ENCODE measurements around the gene TWF2.
A peak's percentile ranks its signal among the peaks of the same experiment; 100 is the strongest.

The TWF2 gene

GRCh38 chr3:52216585-52217408 is 22.2 kb downstream of the TWF2 start:
- TF ChIP-seq GATA2 (IDR thresholded peaks at IDR 0.05; ENCODE audit: low read depth, low read length) (0 out of 2 replicates have a peak, but pooled peaks have one; percentile 32), GATA3 (IDR thresholded peaks at IDR 0.05; ENCODE audit: low read depth, low read length) (no peak)

GRCh38 chr3:52215351-52215750 is 23.6 kb downstream of the TWF2 start:
- TF ChIP-seq GATA3 (IDR thresholded peaks at IDR 0.05; ENCODE audit: low read depth, low read length), result no peak
- no peak for TF ChIP-seq GATA2 (IDR thresholded peaks at IDR 0.05; ENCODE audit: low read depth, low read length)

- TF ChIP-seq GATA2 (IDR thresholded peaks at IDR 0.05; ENCODE audit: low read depth, low read length), result no peak
- no peak for TF ChIP-seq GATA3 (IDR thresholded peaks at IDR 0.05; ENCODE audit: low read depth, low read length)
Measured at GRCh38 chr3:52213901-52214300, 25.1 kb downstream of the TWF2 start.

- no peak for TF ChIP-seq GATA3 (IDR thresholded peaks at IDR 0.05; ENCODE audit: low read depth, low read length)
- no peak for TF ChIP-seq GATA2 (IDR thresholded peaks at IDR 0.05; ENCODE audit: low read depth, low read length)
Measured at GRCh38 chr3:52213005-52213404, 26.0 kb downstream of the TWF2 start.

GRCh38 chr3:52211268-52211891 is 27.6 kb downstream of the TWF2 start:
- no peak for TF ChIP-seq GATA2 (IDR thresholded peaks at IDR 0.05; ENCODE audit: low read depth, low read length)
- no peak for TF ChIP-seq GATA3 (IDR thresholded peaks at IDR 0.05; ENCODE audit: low read depth, low read length)

- TF ChIP-seq GATA2 (IDR thresholded peaks at IDR 0.05; ENCODE audit: low read depth, low read length), result no peak
- TF ChIP-seq GATA3 (IDR thresholded peaks at IDR 0.05; ENCODE audit: low read depth, low read length), result no peak
Measured at GRCh38 chr3:52210550-52211046, 28.4 kb downstream of the TWF2 start.

- TF ChIP-seq GATA2 (IDR thresholded peaks at IDR 0.05; ENCODE audit: low read depth, low read length) (no peak), GATA3 (IDR thresholded peaks at IDR 0.05; ENCODE audit: low read depth, low read length) (no peak)
Measured at GRCh38 chr3:52210037-52210436, 28.9 kb downstream of the TWF2 start.

- TF ChIP-seq GATA3 (IDR thresholded peaks at IDR 0.05; ENCODE audit: low read depth, low read length) (no peak), GATA2 (IDR thresholded peaks at IDR 0.05; ENCODE audit: low read depth, low read length) (no peak)
Measured at GRCh38 chr3:52208556-52208955, 30.4 kb downstream of the TWF2 start.

- TF ChIP-seq GATA3 (IDR thresholded peaks at IDR 0.05; ENCODE audit: low read depth, low read length), result no peak
Measured at GRCh38 chr3:52205727-52206372, 33.1 kb downstream of the TWF2 start.

GRCh38 chr3:52204337-52205073 is 34.5 kb downstream of the TWF2 start:
- TF ChIP-seq GATA3 (IDR thresholded peaks at IDR 0.05; ENCODE audit: low read depth, low read length) (no peak), GATA2 (IDR thresholded peaks at IDR 0.05; ENCODE audit: low read depth, low read length) (no peak)

- TF ChIP-seq GATA2 (IDR thresholded peaks at IDR 0.05; ENCODE audit: low read depth, low read length), result no peak
- TF ChIP-seq GATA3 (IDR thresholded peaks at IDR 0.05; ENCODE audit: low read depth, low read length), result no peak
Measured at GRCh38 chr3:52203701-52204100, 35.3 kb downstream of the TWF2 start.

GRCh38 chr3:52202384-52203077 is 36.4 kb downstream of the TWF2 start:
- TF ChIP-seq GATA3 (IDR thresholded peaks at IDR 0.05; ENCODE audit: low read depth, low read length) (no peak), GATA2 (IDR thresholded peaks at IDR 0.05; ENCODE audit: low read depth, low read length) (no peak)

- TF ChIP-seq GATA3 (IDR thresholded peaks at IDR 0.05; ENCODE audit: low read depth, low read length) (no peak), GATA2 (IDR thresholded peaks at IDR 0.05; ENCODE audit: low read depth, low read length) (no peak)
Measured at GRCh38 chr3:52200981-52201679, 37.8 kb downstream of the TWF2 start.
